ENCODE results near the gene OR5AR1.

OR5AR1 gene

GRCh38 chr11:56714206-56714605, 50.7 kb downstream of the OR5AR1 start:
- TF ChIP-seq POLR2A (IDR thresholded peaks at IDR 0.05; ENCODE audit: extremely low read depth, insufficient read length) (no peak), MYC (IDR thresholded peaks at IDR 0.05; ENCODE audit: low read depth, low read length) (no peak), CTCF (IDR thresholded peaks at IDR 0.05; ENCODE audit: low read depth, low read length) (no peak), MAX (IDR thresholded peaks at IDR 0.05; ENCODE audit: low read depth, low read length) (no peak)
- DNase-seq (ENCODE audit: low read depth), result no peak
- H3K4me3 ChIP-seq (ENCODE audit: low read depth, low read length), result no peak overlapping the region

All from NB4 (cell line).